Vagina (tissue), 2 donors: Measurements from ENCODE around the gene ELP1.

ENCODE experiments used
- CTCF ChIP-seq, 3 experiments: fragments of 450-650 bp in 2 of 3; fragments of 200-600 bp in 1 of 3; sonication (generic) in 1 of 3; IDR thresholded peaks; one replicate each; pipeline ENCODE4 v1.5.1; 2017 to 2019; ENCODE audit warnings: antibody characterized with exemption in 3 of 3, mild to moderate bottlenecking in 2 of 3, moderate library complexity in 2 of 3
- POLR2A ChIP-seq, 2 donors: fragments of 450-650 bp; IDR thresholded peaks; one replicate each; pipeline ENCODE4 v1.6.1; 2017; ENCODE audit warnings: antibody characterized with exemption in 2 of 2, mild to moderate bottlenecking in 2 of 2, moderate library complexity in 2 of 2
- POLR2AphosphoS5 ChIP-seq, 2 donors: sonication (generic); formaldehyde crosslinking; IDR thresholded peaks; one replicate each; pipeline ENCODE4 v1.9.0; 2017; ENCODE audit warnings: antibody characterized with exemption in 2 of 2, mild to moderate bottlenecking in 2 of 2, low read depth in 1 of 2; ENCODE audit not compliant: insufficient read depth in 1 of 2

- TF ChIP-seq CTCF (IDR thresholded peaks at IDR 0.05) (no peak), POLR2A (IDR thresholded peaks at IDR 0.05) (no peak), POLR2AphosphoS5 (IDR thresholded peaks at IDR 0.05; ENCODE audit: insufficient read depth in 1 of 2, low read depth in 1 of 2) (no peak)
These were observed 81.8 kb downstream of the ELP1 start for GRCh38 chr9:108852079-108852478.
